ENCODE measurements around the gene AOPEP. TPM values are rescaled to one million over a fixed set of nuclear protein-coding genes. Genes with fewer than 3 reads are reported as not detected.
"Not testable (repeated sequence)": the region's sequence is repeated elsewhere in the genome, so short reads cannot be mapped to it uniquely, and the experiment has no call there.

The AOPEP gene
- total RNA-seq, 1 donor from 2014 or later = 175 TPM

- H3K4me1 ChIP-seq = peaks cover 40% of the 10 kb centered on the region
- H3K9me3 ChIP-seq (replicated peaks) = no peaks in the 10 kb centered on the region
- H3K4me3 ChIP-seq = no peak overlapping the region
- no peaks in the 10 kb centered on the region for H3K27me3 ChIP-seq (ENCODE audit: low read depth)
- H3K36me3 ChIP-seq = no peaks in the 10 kb centered on the region
- DNase-seq = no peak
- no peak for TF ChIP-seq CTCF (IDR thresholded peaks at IDR 0.05; ENCODE audit: borderline replicate concordance)
- no peak overlapping the region for H3K27ac ChIP-seq (replicated peaks)
- intact Hi-C loops (cut with micrococcal nuclease) = no loop called here
These were observed 209.9 kb downstream of the AOPEP start for GRCh38 chr9:94936419-94936818.

DNA sequence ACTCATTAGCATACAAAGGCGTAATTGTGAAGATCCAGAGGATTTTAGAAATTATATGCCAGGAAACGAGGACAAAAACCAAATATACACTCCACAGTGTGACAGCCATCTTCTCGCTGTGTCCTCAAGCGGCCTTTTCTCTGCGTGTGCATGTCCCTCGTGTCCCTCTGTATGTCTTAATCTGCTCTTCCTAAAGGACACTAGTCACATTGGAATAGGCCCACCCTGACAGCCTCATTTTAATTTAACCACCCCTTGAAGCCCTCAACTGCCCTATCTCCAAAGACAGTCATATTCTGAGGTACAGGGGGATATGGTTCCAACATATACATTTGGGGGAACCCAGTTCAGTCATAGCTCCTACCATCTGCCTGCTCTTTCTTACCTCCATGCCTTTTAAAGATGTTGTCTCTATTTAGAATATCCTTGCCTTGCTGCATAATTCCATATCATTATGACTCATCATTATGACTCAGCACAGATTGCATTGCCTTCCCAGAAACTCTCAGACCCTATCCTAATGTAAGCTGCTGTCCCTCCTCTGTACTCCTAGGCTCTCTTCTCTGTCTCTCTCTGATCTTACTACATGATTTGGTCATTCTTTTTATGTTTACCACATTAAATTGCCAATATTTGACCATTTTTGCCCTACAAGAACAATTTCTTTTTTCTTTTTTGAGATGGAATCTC lies 210.9 kb downstream of the AOPEP start:
- Histone ChIP-seq H3K27me3 (ENCODE audit: low read depth) (no peaks in the 10 kb centered on the region), H3K9me3 (replicated peaks) (no peaks in the 10 kb centered on the region), H3K4me1 (peaks cover 45% of the 10 kb centered on the region), H3K36me3 (no peaks in the 10 kb centered on the region), H3K27ac (replicated peaks) (no peak overlapping the region), H3K4me3 (no peak overlapping the region)
- no peak for TF ChIP-seq CTCF (IDR thresholded peaks at IDR 0.05; ENCODE audit: borderline replicate concordance)
- no peak for DNase-seq
- intact Hi-C loops (cut with micrococcal nuclease) = no loop called here

DNA sequence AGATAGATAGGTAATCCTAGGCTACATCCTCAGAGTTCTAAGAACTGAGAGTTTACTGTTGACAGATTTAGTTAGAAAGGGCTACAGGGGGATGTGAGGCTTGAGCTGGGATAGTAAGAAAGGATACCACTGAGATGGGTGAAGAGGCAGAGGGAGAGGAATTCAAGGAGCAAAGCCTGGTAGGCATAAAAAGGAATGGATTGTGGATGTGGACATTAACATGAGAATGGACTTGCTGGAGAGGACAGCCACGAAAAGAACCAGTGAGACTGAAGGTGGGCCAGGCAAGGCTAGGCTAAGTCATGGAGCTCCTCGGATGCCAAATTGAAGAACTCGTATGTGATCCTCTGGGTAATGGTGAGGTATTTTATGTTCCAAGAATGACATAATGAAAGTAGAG lies 211.9 kb downstream of the AOPEP start:
- no peaks in the 10 kb centered on the region for H3K36me3 ChIP-seq
- no peak for DNase-seq
- no peaks in the 10 kb centered on the region for H3K27me3 ChIP-seq (ENCODE audit: low read depth)
- H3K4me1 ChIP-seq = peaks cover 36% of the 10 kb centered on the region
- no peak overlapping the region for H3K27ac ChIP-seq (replicated peaks)
- intact Hi-C loops (cut with micrococcal nuclease) = no loop called here
- no peak for TF ChIP-seq CTCF (IDR thresholded peaks at IDR 0.05; ENCODE audit: borderline replicate concordance)
- H3K9me3 ChIP-seq (replicated peaks) = no peaks in the 10 kb centered on the region
- H3K4me3 ChIP-seq = no peak overlapping the region

GRCh38 chr9:94940296-94940695 lies 213.8 kb downstream of the AOPEP start:
- H3K36me3 ChIP-seq; DNase-seq; intact Hi-C loops (cut with micrococcal nuclease); H3K9me3 ChIP-seq (replicated peaks); H3K27me3 ChIP-seq (ENCODE audit: low read depth); H3K4me3 ChIP-seq: not testable (repeated sequence)
- peak overlapping the region; percentile 19 for H3K27ac ChIP-seq (replicated peaks)
- peaks cover 39% of the 10 kb centered on the region for H3K4me1 ChIP-seq

GRCh38 chr9:94941211-94941875 lies 214.8 kb downstream of the AOPEP start:
- H3K36me3 ChIP-seq = no peaks in the 10 kb centered on the region
- intact Hi-C loops (cut with micrococcal nuclease) = no loop called here
- peaks cover 50% of the 10 kb centered on the region for H3K4me1 ChIP-seq
- DNase-seq = no peak
- H3K27me3 ChIP-seq (ENCODE audit: low read depth) = no peaks in the 10 kb centered on the region
- H3K9me3 ChIP-seq (replicated peaks) = no peaks in the 10 kb centered on the region
- TF ChIP-seq CTCF (IDR thresholded peaks at IDR 0.05; ENCODE audit: borderline replicate concordance) = no peak
- H3K4me3 ChIP-seq = no peak overlapping the region
- H3K27ac ChIP-seq (replicated peaks) = peak overlapping the region; percentile 19

DNA sequence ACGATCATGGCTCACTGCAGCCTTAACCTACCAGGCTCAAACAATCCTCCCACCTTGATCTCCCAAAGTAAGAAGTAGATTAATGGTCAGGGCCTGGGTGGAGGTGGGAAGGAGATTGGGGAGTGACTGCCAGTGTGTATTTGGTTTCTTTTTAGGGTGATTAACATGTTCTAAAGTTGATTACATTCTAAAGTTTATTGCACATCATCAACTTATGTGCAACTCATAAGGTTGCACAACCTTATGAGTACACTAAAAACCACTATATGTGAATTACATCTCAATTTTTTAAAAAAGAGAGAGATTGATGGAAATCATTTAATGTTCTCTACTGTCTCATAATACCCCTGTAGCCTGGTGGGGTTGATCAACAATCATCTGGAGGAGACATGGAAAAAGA lies 218.1 kb downstream of the AOPEP start:
- H3K4me1 ChIP-seq = peaks cover 47% of the 10 kb centered on the region
- H3K9me3 ChIP-seq (replicated peaks) = no peaks in the 10 kb centered on the region
- H3K27me3 ChIP-seq (ENCODE audit: low read depth) = no peaks in the 10 kb centered on the region
- peak overlapping the region; percentile 41 for H3K27ac ChIP-seq (replicated peaks)
- TF ChIP-seq CTCF (IDR thresholded peaks at IDR 0.05; ENCODE audit: borderline replicate concordance) = no peak
- intact Hi-C loops (cut with micrococcal nuclease) = no loop called here
- H3K4me3 ChIP-seq = no peak overlapping the region
- DNase-seq = no peak
- no peaks in the 10 kb centered on the region for H3K36me3 ChIP-seq
